ENCODE measurements around the gene URI1.

URI1 gene

DNA sequence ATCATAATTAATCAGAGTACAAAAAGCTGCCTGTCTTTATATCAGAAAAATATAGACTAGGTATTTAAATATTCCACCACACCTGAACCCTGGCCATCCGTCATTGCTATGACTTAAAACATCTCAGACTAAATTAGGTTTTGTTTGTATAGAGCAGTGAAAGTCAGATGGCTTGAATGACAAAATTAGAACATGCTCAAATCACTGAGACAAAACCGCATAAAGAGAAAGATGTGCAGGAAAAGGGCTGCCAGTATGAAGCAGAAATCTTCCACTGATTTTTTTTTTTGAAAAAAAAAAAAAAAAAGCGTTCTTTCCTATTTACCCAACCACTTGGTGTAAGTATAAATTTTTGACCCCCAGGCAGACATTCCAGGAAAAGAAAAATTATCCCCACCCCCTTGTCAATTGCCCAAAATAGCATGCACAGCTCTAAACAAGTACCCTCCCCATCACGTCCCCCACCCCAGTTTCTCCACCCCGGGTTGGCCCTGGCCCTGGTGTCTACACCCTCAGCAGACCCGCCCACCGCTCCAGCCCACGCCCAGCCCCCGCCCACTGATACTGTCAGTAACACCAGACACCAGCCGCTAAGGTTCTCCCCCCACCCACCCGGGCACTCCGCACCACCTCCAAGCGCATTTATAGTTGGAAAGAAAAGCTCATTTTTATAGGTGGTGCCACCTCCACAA, 118.6 kb downstream of the URI1 start:
- DNase-seq = no peak

- no peak for DNase-seq
These were observed 119.4 kb downstream of the URI1 start for GRCh38 chr19:30061223-30062064.

- no peak for DNase-seq
These were observed 120.2 kb downstream of the URI1 start for GRCh38 chr19:30062065-30062906.

DNA sequence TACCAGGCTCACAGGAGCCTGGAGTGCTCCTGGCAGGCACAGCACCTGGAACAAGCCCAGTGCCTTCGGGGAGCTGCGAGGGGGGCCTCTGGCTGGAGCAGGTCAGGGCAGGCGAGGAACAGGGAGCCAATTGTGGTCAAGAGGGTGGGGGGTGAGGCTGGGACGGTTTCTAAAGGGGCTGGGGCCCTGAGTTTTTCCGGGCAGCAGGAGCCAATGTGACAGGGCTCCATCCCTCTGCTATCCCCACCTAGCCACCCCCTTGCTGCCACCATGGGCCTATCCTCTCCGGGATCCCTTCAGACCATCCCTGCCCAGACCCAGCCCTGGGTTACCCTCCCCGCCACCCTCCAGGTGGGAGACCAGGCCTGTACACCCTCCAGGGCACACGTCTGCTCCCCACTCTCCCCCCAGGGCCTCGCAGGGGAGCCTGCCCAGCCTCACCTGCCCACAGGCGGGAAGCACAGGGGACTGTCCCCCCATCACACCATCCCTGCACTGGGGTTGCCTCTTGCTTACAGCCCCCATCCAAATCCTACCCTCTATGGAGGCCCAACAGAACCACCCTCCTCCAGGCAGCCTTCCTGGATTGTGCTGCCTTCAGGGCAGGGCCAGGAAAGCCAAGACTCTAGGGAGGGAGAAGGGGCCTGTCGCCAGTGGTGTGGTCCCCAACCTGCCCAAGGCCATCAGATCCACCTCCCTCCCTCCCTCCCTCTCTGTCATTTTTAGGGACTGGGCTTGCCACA, 121.0 kb downstream of the URI1 start:
- no peak for DNase-seq

DNA sequence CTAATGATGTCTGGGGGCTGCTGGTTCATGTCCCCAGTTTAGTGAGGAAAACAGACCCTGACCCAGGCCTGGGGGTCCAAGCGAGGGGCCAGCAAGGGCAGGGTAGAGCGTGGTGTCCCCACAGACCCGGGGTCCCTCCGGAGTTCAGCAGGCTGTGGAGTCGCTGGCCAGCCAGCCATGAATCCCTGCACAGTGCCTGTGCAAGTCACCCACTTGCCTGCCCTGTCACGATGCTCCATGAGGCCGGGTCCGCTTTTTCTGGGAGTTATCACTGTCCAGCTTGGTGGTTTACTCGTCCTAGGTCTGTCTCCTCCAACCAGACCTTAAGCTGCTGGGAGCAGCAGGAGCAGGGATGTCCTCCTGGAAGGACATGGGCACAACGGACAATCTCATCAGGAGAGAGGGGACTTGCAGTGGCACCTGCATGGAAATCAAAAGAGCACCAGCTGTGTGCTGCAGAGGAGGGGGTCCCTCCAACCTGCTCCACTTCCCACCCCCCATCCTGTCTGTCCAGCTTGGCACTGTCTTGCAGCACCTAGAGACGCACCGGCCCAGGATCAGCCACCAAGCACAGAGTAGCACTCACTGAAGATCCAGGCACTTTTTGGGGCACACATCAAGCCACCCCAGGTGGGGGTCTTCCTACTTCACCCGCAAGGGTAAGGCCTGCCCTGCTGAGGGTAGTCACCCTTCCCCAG, 121.8 kb downstream of the URI1 start:
- DNase-seq = no peak

DNA sequence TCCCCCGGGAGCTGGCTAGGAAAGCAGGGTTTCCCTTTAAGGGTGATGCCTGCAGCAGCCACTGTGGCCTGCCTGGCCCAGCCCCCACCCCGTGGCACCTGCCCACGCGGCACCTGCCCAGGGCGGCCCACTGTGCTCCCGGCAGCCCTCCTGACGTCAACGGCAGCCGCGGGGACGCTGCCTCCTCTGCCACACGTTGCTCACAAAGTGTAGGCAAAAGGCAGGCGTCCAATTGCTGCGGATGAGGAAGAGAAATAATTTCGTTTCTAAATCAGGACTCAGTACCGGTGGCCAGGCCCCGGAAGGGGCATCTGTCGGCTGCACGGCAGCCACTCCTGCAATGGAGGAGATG, 122.3 kb downstream of the URI1 start:
- DNase-seq = no peak

GRCh38 chr19:30064771-30065494, 122.9 kb downstream of the URI1 start:
- no peak for DNase-seq

GRCh38 chr19:30065680-30066606, 123.9 kb downstream of the URI1 start:
- no peak for DNase-seq
